GM23338 (cell line): ENCODE results near the gene GPX6. TPM values are rescaled to one million over a fixed set of nuclear protein-coding genes. Genes with fewer than 3 reads are reported as not detected.

Experiments used
- ATAC-seq: fragments of 200-7000 bp; cut with Tn5 transposase; 3 replicates; pipeline ENCODE4 v1.9.1; 2020
- DNase-seq: peaks from one replicate; pipeline ENCODE4 v3.0.0-alpha.2; 2015; ENCODE audit warnings: low spot score
- H2AFZ ChIP-seq: fragments of 200-600 bp; sonication (generic); 2 replicates; pipeline ENCODE4 v1.8.0; 2016; ENCODE audit warnings: antibody characterized with exemption, mild to moderate bottlenecking, moderate library complexity
- H3F3A ChIP-seq: fragments of 200-600 bp; sonication (generic); replicated peaks from 2 replicates; pipeline ENCODE4 v1.8.0; 2017; ENCODE audit warnings: antibody characterized with exemption, mixed run types, low read depth
- H3K27ac ChIP-seq: fragments of 200-600 bp; sonication (generic); 2 replicates; pipeline ENCODE4 v1.6.1; 2016; ENCODE audit warnings: low read depth
- H3K27me3 ChIP-seq: fragments of 200-600 bp; sonication (generic); 2 replicates; pipeline ENCODE4 v1.8.0; 2016; ENCODE audit warnings: mild to moderate bottlenecking, mixed run types, moderate library complexity; ENCODE audit not compliant: insufficient read depth
- H3K36me3 ChIP-seq: fragments of 200-600 bp; sonication (generic); 2 replicates; pipeline ENCODE4 v1.8.0; 2016; ENCODE audit warnings: mild to moderate bottlenecking; ENCODE audit not compliant: insufficient read depth
- H3K4me1 ChIP-seq: fragments of 200-600 bp; sonication (generic); 2 replicates; pipeline ENCODE4 v1.8.0; 2016; ENCODE audit warnings: mild to moderate bottlenecking, moderate library complexity; ENCODE audit not compliant: insufficient read depth
- H3K4me2 ChIP-seq: fragments of 200-600 bp; sonication (generic); 2 replicates; pipeline ENCODE4 v1.7.1; 2017; ENCODE audit warnings: mixed run types
- H3K4me3 ChIP-seq: fragments of 200-600 bp; sonication (generic); 2 replicates; pipeline ENCODE4 v1.6.1; 2016; ENCODE audit warnings: mixed run types
- H3K79me2 ChIP-seq: fragments of 200-600 bp; sonication (generic); replicated peaks from 2 replicates; pipeline ENCODE4 v1.8.0; 2017; ENCODE audit warnings: mild to moderate bottlenecking; ENCODE audit not compliant: insufficient read depth
- H3K9me2 ChIP-seq: fragments of 200-600 bp; sonication (generic); 2 replicates; pipeline ENCODE4 v1.8.0; 2017; ENCODE audit not compliant: insufficient read depth
- H4K20me1 ChIP-seq: fragments of 200-600 bp; sonication (generic); replicated peaks from 2 replicates; pipeline ENCODE4 v1.8.0; 2017; ENCODE audit warnings: mild to moderate bottlenecking; ENCODE audit not compliant: insufficient read depth
- H3K27ac Mint-ChIP-seq: 2 replicates; pipeline ENCODE4 v1.8.0; 2020; ENCODE audit warnings: inconsistent platforms, mild to moderate bottlenecking, moderate library complexity, mixed read lengths
- H3K27me3 Mint-ChIP-seq: 3 replicates; pipeline ENCODE4 v1.8.0; 2022; ENCODE audit warnings: low read depth, mild to moderate bottlenecking, moderate library complexity, mixed read lengths, inconsistent platforms; ENCODE audit not compliant: insufficient read depth, poor library complexity
- H3K36me3 Mint-ChIP-seq: 3 replicates; pipeline ENCODE4 v1.8.0; 2021; ENCODE audit warnings: low read depth, mild to moderate bottlenecking, inconsistent platforms, moderate library complexity, mixed read lengths
- H3K4me1 Mint-ChIP-seq: 3 replicates; pipeline ENCODE4 v1.8.0; 2020; ENCODE audit warnings: mild to moderate bottlenecking, inconsistent platforms, mixed read lengths
- H3K4me3 Mint-ChIP-seq: 3 replicates; pipeline ENCODE4 v1.8.0; 2021; ENCODE audit warnings: moderate library complexity, mild to moderate bottlenecking, inconsistent platforms, mixed read lengths
- H3K9me3 Mint-ChIP-seq: 3 replicates; pipeline ENCODE4 v1.8.0; 2020; ENCODE audit warnings: moderate library complexity, mild to moderate bottlenecking, inconsistent platforms, mixed read lengths
- EZH2 ChIP-seq: fragments of 200-600 bp; sonication (generic); IDR thresholded peaks from one replicate; pipeline ENCODE4 v1.8.0; 2017; ENCODE audit warnings: antibody characterized with exemption, mild to moderate bottlenecking, low read depth; ENCODE audit not compliant: unreplicated experiment
- EZH2phosphoT487 ChIP-seq: fragments of 200-600 bp; sonication (generic); IDR thresholded peaks from one replicate; pipeline ENCODE4 v1.8.1; 2018; ENCODE audit warnings: antibody characterized with exemption; ENCODE audit not compliant: unreplicated experiment
- POLR2AphosphoS5 ChIP-seq: IDR thresholded peaks from 2 replicates; pipeline ENCODE4 v1.6.1; 2016; ENCODE audit warnings: antibody characterized with exemption, low read depth
- STAT1 ChIP-seq: IDR thresholded peaks from one replicate; pipeline ENCODE4 v1.6.1; 2016; ENCODE audit warnings: antibody characterized with exemption; ENCODE audit not compliant: unreplicated experiment
- ZNF114 ChIP-seq: fragments of 250-450 bp; sonication (Bioruptor Pico); IDR thresholded peaks from 2 replicates; pipeline ENCODE4 v1.5.0; 2020; ENCODE audit warnings: mild to moderate bottlenecking, moderate library complexity
- polyA plus RNA-seq: library from polyadenylated mRNA; unstranded; fragments of >200 nt; fragmentation: Nextera tagmentation; extraction: Ambion mirVana; gene quantifications from 2 replicates; pipeline ENCODE4 v1.2.1, GENCODE V29; 2016
- total RNA-seq: library from RNA; depleted of rRNA; stranded (reverse); fragments of >200 nt; shearing (Covaris generic); gene quantifications from 2 replicates; pipeline ENCODE4 v1.2.3, GENCODE V29; 2014
- TF ChIP-seq, protein P1 (sequence below): fragments of 250-450 bp; sonication (Bioruptor Pico); IDR thresholded peaks from 2 replicates; pipeline ENCODE4 v1.5.0; 2020; ENCODE audit warnings: mild to moderate bottlenecking, moderate library complexity
- TF ChIP-seq, protein P2 (sequence below): IDR thresholded peaks from 2 replicates; pipeline ENCODE4 v1.6.1; 2016; ENCODE audit warnings: antibody characterized with exemption

GPX6 gene
- total and polyA plus RNA-seq, 2 experiments from 2014 or later = not detected

DNA sequence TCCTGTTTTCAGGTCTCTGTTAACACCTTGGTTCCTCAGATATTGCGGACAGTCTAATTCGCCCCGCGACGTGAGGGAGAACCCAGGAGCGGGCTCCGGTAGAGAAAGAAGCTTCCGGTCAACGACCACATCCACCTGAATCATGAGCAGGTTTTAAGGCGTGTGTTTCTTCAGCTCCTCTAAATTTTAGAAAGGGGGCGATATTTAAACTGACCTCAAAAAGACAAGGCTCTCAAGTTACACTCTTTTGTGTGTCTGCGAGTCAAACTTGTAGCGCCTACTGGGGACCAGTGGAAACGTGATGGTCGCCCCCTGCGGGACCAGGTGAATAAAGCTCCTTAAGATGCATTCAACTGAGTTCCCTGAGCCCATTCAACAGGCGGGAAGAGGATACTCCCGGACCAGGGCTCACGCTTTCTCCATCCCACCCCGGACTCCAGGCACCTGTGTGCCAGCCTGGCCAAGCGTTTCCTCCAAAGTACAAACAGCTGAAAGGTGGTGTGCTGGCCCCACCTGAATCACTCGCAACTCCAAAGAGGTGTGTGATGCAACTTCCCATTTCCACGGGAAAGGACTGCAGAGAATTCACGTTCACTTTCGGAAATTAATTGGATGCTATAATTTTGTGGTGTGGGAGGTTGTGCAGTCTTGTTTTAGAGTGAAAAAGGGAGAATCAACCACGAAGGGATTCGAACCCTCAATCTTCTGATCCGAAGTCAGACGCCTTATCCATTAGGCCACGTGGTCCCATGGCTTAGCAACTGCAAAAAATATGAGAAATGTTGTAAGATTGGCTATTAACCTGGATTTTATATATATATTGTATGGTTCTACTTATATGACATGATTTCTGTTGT is 27.1 kb upstream of the GPX6 start (continued):
- TF ChIP-seq, protein P1, sequence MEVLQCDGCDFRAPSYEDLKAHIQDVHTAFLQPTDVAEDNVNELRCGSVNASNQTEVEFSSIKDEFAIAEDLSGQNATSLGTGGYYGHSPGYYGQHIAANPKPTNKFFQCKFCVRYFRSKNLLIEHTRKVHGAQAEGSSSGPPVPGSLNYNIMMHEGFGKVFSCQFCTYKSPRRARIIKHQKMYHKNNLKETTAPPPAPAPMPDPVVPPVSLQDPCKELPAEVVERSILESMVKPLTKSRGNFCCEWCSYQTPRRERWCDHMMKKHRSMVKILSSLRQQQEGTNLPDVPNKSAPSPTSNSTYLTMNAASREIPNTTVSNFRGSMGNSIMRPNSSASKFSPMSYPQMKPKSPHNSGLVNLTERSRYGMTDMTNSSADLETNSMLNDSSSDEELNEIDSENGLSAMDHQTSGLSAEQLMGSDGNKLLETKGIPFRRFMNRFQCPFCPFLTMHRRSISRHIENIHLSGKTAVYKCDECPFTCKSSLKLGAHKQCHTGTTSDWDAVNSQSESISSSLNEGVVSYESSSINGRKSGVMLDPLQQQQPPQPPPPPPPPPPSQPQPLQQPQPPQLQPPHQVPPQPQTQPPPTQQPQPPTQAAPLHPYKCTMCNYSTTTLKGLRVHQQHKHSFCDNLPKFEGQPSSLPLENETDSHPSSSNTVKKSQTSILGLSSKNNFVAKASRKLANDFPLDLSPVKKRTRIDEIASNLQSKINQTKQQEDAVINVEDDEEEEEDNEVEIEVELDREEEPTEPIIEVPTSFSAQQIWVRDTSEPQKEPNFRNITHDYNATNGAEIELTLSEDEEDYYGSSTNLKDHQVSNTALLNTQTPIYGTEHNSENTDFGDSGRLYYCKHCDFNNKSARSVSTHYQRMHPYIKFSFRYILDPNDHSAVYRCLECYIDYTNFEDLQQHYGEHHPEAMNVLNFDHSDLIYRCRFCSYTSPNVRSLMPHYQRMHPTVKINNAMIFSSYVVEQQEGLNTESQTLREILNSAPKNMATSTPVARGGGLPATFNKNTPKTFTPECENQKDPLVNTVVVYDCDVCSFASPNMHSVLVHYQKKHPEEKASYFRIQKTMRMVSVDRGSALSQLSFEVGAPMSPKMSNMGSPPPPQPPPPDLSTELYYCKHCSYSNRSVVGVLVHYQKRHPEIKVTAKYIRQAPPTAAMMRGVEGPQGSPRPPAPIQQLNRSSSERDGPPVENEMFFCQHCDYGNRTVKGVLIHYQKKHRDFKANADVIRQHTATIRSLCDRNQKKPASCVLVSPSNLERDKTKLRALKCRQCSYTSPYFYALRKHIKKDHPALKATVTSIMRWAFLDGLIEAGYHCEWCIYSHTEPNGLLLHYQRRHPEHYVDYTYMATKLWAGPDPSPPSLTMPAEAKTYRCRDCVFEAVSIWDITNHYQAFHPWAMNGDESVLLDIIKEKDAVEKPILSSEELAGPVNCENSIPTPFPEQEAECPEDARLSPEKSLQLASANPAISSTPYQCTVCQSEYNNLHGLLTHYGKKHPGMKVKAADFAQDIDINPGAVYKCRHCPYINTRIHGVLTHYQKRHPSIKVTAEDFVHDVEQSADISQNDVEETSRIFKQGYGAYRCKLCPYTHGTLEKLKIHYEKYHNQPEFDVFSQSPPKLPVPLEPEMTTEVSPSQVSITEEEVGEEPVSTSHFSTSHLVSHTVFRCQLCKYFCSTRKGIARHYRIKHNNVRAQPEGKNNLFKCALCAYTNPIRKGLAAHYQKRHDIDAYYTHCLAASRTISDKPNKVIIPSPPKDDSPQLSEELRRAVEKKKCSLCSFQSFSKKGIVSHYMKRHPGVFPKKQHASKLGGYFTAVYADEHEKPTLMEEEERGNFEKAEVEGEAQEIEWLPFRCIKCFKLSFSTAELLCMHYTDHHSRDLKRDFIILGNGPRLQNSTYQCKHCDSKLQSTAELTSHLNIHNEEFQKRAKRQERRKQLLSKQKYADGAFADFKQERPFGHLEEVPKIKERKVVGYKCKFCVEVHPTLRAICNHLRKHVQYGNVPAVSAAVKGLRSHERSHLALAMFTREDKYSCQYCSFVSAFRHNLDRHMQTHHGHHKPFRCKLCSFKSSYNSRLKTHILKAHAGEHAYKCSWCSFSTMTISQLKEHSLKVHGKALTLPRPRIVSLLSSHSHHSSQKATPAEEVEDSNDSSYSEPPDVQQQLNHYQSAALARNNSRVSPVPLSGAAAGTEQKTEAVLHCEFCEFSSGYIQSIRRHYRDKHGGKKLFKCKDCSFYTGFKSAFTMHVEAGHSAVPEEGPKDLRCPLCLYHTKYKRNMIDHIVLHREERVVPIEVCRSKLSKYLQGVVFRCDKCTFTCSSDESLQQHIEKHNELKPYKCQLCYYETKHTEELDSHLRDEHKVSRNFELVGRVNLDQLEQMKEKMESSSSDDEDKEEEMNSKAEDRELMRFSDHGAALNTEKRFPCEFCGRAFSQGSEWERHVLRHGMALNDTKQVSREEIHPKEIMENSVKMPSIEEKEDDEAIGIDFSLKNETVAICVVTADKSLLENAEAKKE (CRISPR knock-in tag) = no peak
- TF ChIP-seq, protein P2, sequence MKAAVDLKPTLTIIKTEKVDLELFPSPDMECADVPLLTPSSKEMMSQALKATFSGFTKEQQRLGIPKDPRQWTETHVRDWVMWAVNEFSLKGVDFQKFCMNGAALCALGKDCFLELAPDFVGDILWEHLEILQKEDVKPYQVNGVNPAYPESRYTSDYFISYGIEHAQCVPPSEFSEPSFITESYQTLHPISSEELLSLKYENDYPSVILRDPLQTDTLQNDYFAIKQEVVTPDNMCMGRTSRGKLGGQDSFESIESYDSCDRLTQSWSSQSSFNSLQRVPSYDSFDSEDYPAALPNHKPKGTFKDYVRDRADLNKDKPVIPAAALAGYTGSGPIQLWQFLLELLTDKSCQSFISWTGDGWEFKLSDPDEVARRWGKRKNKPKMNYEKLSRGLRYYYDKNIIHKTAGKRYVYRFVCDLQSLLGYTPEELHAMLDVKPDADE = no peak
- TF ChIP-seq EZH2phosphoT487 = no peak
- TF ChIP-seq STAT1 = no peak
- TF ChIP-seq POLR2AphosphoS5 = 0 out of 2 replicates have a peak, but pooled peaks have one; percentile 34

DNA sequence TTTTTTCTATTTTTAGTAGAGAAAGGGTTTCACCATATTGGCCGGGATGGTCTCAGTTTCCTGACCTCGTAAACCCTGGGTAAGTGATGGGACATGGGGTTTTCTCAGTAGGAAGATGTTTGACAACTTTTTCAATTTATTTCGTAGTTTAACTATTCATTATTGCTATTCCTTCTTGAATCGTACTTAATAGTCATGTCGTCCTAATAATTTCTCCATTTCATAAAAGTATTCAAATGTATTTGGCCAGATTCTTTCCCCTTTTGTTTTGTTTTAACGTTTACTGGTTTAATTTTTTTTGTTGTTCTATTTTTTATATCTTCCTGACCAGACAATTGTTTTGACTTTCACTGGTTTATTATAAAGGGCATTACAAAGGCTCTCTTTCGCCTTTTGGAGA is 26.4 kb upstream of the GPX6 start:
- DNase-seq (no peak), ATAC-seq (no peak)
- H3K9me2 ChIP-seq = no peaks in the 10 kb centered on the region
- H3K4me2 ChIP-seq = peak overlapping the region; percentile 77
- H2AFZ ChIP-seq = peak overlapping the region; percentile 60; the same call in 1 of the 2 replicates
- Mint-ChIP-seq H3K27ac (peak overlapping the region; percentile 92), H3K27me3 (peaks cover 37% of the 10 kb centered on the region), H3K9me3 (peaks cover 9% of the 10 kb centered on the region; the same call in 2 of the 3 replicates), H3K36me3 (no peaks in the 10 kb centered on the region), H3K4me1 (peaks cover 19% of the 10 kb centered on the region), H3K4me3 (peak overlapping the region; percentile 84)
- H3K4me3 ChIP-seq = peak overlapping the region; percentile 75
- peak overlapping the region; percentile 83 for H3K27ac ChIP-seq
- H3K4me1 ChIP-seq = 0 out of 2 replicates have a peak, but pooled peaks cover 4% of the 10 kb centered on the region
- H3K36me3 ChIP-seq = no peaks in the 10 kb centered on the region
- no peaks in the 10 kb centered on the region for H4K20me1 ChIP-seq
- H3K79me2 ChIP-seq = no peaks in the 10 kb centered on the region
- H3K27me3 ChIP-seq = no peaks in the 10 kb centered on the region
- H3F3A ChIP-seq = 0 out of 2 replicates have a peak, but pooled peaks cover 5% of the 10 kb centered on the region
- no peak for TF ChIP-seq POLR2AphosphoS5
- no peak for TF ChIP-seq EZH2
- TF ChIP-seq, protein P1 (CRISPR knock-in tag) = no peak
- TF ChIP-seq ZNF114 (CRISPR knock-in tag) = no peak
